Measurements from ENCODE around the gene PGRMC1. TPM values are rescaled to one million over a fixed set of nuclear protein-coding genes. Genes with fewer than 3 reads are reported as not detected.
"Not testable (repeated sequence)": the region's sequence is repeated elsewhere in the genome, so short reads cannot be mapped to it uniquely, and the experiment has no call there.

PGRMC1 gene
- total RNA-seq, 1 experiment from 2014 or later = 83.3 TPM

- Histone ChIP-seq H3K27ac (ENCODE audit: low read length) (no peak overlapping the region), H3K4me3 (ENCODE audit: low read depth in 2 of 2, low read length in 2 of 2) (no peak overlapping the region), H3K4me1 (ENCODE audit: control insufficient read depth, insufficient read depth, low read length) (no peaks in the 10 kb centered on the region; the same call in 1 of the 2 replicates), H3K9me3 (ENCODE audit: control insufficient read depth, insufficient read depth, low read depth, low read length) (no peaks in the 10 kb centered on the region), H3K36me3 (ENCODE audit: control insufficient read depth, insufficient read depth, low read length) (no peaks in the 10 kb centered on the region), H3K27me3 (ENCODE audit: control insufficient read depth, insufficient read depth, low read length) (no peaks in the 10 kb centered on the region; the same call in 1 of the 2 replicates)
- ATAC-seq = no peak
- TF ChIP-seq SIN3A (IDR thresholded peaks at IDR 0.05; ENCODE audit: borderline replicate concordance, insufficient read depth, low read depth, low read length) (no peak), CTCF (IDR thresholded peaks at IDR 0.05) (no peak), REST (IDR thresholded peaks at IDR 0.05; ENCODE audit: insufficient read depth in 1 of 2, low read depth in 2 of 2, low read length in 1 of 2) (no peak), POLR2AphosphoS5 (IDR thresholded peaks at IDR 0.05; ENCODE audit: low read depth, low read length) (no peak), TCF7L2 (IDR thresholded peaks at IDR 0.05; ENCODE audit: low read depth, low read length) (no peak)
- ChIA-PET POLR2A (interaction anchor here (0.6 kb wide), 1 partner anchor 75 kb away, joined by 3 read pairs; no protein-coding TSS in a partner anchor), CTCF (no interaction called here)
- no peak for DNase-seq (ENCODE audit: low read depth, low spot score)
- intact Hi-C loops (cut with micrococcal nuclease; ENCODE audit: unreplicated experiment) = no loop called here
- BruUV-seq (replicated peaks) = no TSS peak
- in situ Hi-C loops (cut with HindIII; ENCODE audit: low pct_unique_long_range_greater_than_20kb, low sequenced_read_pairs) = no loop called here
Measured at GRCh38 chrX:119273420-119274192, 37.5 kb downstream of the PGRMC1 start.

- in situ Hi-C loops (cut with HindIII; ENCODE audit: low pct_unique_long_range_greater_than_20kb, low sequenced_read_pairs); H3K9me3 ChIP-seq (ENCODE audit: control insufficient read depth, insufficient read depth, low read depth, low read length); ATAC-seq; H3K27me3 ChIP-seq (ENCODE audit: control insufficient read depth, insufficient read depth, low read length); BruUV-seq (replicated peaks); H3K4me1 ChIP-seq (ENCODE audit: control insufficient read depth, insufficient read depth, low read length); DNase-seq (ENCODE audit: low read depth, low spot score); H3K36me3 ChIP-seq (ENCODE audit: control insufficient read depth, insufficient read depth, low read length); H3K27ac ChIP-seq (ENCODE audit: low read length); H3K4me3 ChIP-seq (ENCODE audit: low read depth in 2 of 2, low read length in 2 of 2); CTCF ChIA-PET; POLR2A ChIA-PET; intact Hi-C loops (cut with micrococcal nuclease; ENCODE audit: unreplicated experiment): not testable (repeated sequence)
Measured at GRCh38 chrX:119282347-119282746, 46.3 kb downstream of the PGRMC1 start.

- CTCF ChIA-PET = interaction anchor here (0.5 kb wide), 1 partner anchor 127 kb away, joined by 3 read pairs; no protein-coding TSS in a partner anchor
- in situ Hi-C loops (cut with HindIII; ENCODE audit: low pct_unique_long_range_greater_than_20kb, low sequenced_read_pairs) = no loop called here
- DNase-seq (ENCODE audit: low read depth, low spot score) (no peak), ATAC-seq (no peak)
- no TSS peak for BruUV-seq (replicated peaks)
- Histone ChIP-seq H3K36me3 (ENCODE audit: control insufficient read depth, insufficient read depth, low read length) (no peaks in the 10 kb centered on the region), H3K4me1 (ENCODE audit: control insufficient read depth, insufficient read depth, low read length) (no peaks in the 10 kb centered on the region), H3K27ac (ENCODE audit: low read length) (no peak overlapping the region), H3K27me3 (ENCODE audit: control insufficient read depth, insufficient read depth, low read length) (peaks cover 14% of the 10 kb centered on the region), H3K4me3 (ENCODE audit: low read depth in 2 of 2, low read length in 2 of 2) (no peak overlapping the region), H3K9me3 (ENCODE audit: control insufficient read depth, insufficient read depth, low read depth, low read length) (no peaks in the 10 kb centered on the region)
- intact Hi-C loops (cut with micrococcal nuclease; ENCODE audit: unreplicated experiment) = no loop called here
- POLR2A ChIA-PET = interaction anchor here (0.6 to 0.7 kb wide), 2 partner anchors 203 to 230 kb away, joined by 6 to 9 read pairs; no protein-coding TSS in a partner anchor
- no peak for TF ChIP-seq TCF7L2 (IDR thresholded peaks at IDR 0.05; ENCODE audit: low read depth, low read length)
- no peak for TF ChIP-seq POLR2AphosphoS5 (IDR thresholded peaks at IDR 0.05; ENCODE audit: low read depth, low read length)
- no peak for TF ChIP-seq SIN3A (IDR thresholded peaks at IDR 0.05; ENCODE audit: borderline replicate concordance, insufficient read depth, low read depth, low read length)
- TF ChIP-seq REST (IDR thresholded peaks at IDR 0.05; ENCODE audit: insufficient read depth in 1 of 2, low read depth in 2 of 2, low read length in 1 of 2) = no peak
- TF ChIP-seq CTCF (IDR thresholded peaks at IDR 0.05) = no peak; the same call in 1 of the 2 replicates
Measured at GRCh38 chrX:119288890-119289393, 52.9 kb downstream of the PGRMC1 start.

All from Panc1 (cell line).